Raji (cell line): ENCODE results near the gene C20orf202.

Source experiments
- POLR2A ChIP-seq: IDR thresholded peaks from 2 replicates; pipeline ENCODE4 v1.6.1; 2011; ENCODE audit warnings: low read depth, low read length, control low read depth; ENCODE audit not compliant: insufficient read depth

C20orf202 gene

DNA sequence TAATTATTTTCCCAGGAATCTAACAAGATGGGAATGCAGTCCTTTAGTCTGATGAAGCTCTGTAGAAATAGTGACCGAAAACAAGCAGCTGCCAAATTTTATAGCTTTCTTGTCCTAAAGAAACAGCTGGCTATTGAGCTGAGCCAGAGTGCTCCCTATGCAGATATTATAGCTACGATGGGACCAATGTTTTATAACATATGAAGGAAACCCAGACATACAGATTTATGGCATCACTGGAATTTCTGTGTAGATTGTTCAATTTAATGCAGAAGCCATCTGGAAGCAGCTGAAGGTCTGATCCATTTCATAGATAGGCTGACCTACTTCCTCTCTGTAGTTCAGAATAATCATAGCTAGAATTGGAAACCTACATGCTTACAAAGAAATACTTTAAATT is 51.0 kb downstream of the C20orf202 start:
- no peak for TF ChIP-seq POLR2A

DNA sequence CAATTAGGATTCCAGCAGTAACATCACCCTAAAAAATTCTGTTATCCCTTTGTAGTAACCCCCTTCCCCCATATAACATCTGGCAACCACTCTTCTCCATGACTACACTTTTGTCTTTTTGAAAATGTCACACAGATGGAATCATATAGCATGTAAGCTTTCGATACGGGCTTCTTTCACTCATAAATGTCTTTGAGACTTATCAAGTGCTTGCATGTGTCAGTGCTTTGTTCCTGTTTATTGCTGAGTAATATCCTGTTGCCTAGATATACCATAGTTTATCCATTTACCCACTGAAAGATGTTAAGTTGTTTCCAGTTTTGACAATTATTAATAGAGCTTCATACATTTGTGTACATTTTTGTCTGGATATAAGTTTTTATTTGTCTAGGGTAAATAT is 52.4 kb downstream of the C20orf202 start:
- TF ChIP-seq POLR2A, result no peak
